ENCODE data around the gene CYSRT1.

The CYSRT1 gene

GRCh38 chr9:137275203-137275587, 50.2 kb downstream of the CYSRT1 start:
- Histone ChIP-seq H3K36me3 (peaks cover 16% of the 10 kb centered on the region), H3K27me3 (no peaks in the 10 kb centered on the region), H3K4me3 (ENCODE audit: low read depth, low read length) (no peak overlapping the region), H3K4me1 (peaks cover 12% of the 10 kb centered on the region), H3K9me3 (no peaks in the 10 kb centered on the region)
- TF ChIP-seq, protein P1, sequence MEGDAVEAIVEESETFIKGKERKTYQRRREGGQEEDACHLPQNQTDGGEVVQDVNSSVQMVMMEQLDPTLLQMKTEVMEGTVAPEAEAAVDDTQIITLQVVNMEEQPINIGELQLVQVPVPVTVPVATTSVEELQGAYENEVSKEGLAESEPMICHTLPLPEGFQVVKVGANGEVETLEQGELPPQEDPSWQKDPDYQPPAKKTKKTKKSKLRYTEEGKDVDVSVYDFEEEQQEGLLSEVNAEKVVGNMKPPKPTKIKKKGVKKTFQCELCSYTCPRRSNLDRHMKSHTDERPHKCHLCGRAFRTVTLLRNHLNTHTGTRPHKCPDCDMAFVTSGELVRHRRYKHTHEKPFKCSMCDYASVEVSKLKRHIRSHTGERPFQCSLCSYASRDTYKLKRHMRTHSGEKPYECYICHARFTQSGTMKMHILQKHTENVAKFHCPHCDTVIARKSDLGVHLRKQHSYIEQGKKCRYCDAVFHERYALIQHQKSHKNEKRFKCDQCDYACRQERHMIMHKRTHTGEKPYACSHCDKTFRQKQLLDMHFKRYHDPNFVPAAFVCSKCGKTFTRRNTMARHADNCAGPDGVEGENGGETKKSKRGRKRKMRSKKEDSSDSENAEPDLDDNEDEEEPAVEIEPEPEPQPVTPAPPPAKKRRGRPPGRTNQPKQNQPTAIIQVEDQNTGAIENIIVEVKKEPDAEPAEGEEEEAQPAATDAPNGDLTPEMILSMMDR (IDR thresholded peaks at IDR 0.05; ENCODE audit: low read depth, low read length), result no peak
- DNase-seq, result no peak

Data from BE2C (cell line).